LNCaP clone FGC (cell line): ENCODE measurements around the gene AHSG.
A peak's percentile ranks its signal among the peaks of the same experiment; 100 is the strongest.

Experiments used
- DNase-seq: peaks from one replicate; pipeline ENCODE4 v3.0.0-alpha.2; 2011; ENCODE audit warnings: low read depth
- H3K4me3 ChIP-seq: 2 replicates; pipeline ENCODE4 v1.5.1; 2011; ENCODE audit warnings: mild to moderate bottlenecking, low read depth, low read length, control low read depth
- TF ChIP-seq, protein P1 (sequence below): IDR thresholded peaks from 2 replicates; pipeline ENCODE4 v1.5.1; 2012; ENCODE audit warnings: mild to moderate bottlenecking; ENCODE audit not compliant: control insufficient read depth, insufficient read depth; ENCODE audit errors: extremely low read depth

AHSG gene

DNA sequence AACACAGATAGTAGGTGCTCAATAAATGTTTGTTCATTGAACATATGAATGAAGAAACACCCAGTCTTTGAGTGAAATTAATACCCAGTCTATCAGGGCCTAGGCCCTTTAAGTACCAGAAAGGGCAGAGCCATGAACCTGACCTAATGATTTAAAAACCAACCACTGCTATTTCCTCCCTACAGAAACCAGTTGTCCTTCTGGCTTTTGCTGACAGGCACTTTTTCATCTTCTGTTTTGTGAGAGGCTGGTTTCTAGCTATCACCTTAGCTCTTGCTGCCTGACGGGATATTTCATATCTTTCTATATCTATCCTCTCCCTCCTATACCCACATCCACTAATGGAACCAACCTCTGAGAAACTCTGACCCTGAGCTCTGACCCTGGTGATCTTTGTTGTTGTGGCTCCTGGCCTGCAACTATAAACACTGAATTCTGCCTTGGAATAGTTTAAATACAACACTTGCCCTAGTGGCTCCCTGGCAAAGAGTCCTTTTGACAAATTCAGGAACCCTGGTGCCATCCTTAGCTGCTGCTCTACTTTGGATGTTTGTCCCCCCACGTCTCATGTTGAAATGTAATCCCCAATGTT is 4.1 kb upstream of the AHSG start:
- no peak for DNase-seq
- no peak overlapping the region for H3K4me3 ChIP-seq
- TF ChIP-seq, protein P1, sequence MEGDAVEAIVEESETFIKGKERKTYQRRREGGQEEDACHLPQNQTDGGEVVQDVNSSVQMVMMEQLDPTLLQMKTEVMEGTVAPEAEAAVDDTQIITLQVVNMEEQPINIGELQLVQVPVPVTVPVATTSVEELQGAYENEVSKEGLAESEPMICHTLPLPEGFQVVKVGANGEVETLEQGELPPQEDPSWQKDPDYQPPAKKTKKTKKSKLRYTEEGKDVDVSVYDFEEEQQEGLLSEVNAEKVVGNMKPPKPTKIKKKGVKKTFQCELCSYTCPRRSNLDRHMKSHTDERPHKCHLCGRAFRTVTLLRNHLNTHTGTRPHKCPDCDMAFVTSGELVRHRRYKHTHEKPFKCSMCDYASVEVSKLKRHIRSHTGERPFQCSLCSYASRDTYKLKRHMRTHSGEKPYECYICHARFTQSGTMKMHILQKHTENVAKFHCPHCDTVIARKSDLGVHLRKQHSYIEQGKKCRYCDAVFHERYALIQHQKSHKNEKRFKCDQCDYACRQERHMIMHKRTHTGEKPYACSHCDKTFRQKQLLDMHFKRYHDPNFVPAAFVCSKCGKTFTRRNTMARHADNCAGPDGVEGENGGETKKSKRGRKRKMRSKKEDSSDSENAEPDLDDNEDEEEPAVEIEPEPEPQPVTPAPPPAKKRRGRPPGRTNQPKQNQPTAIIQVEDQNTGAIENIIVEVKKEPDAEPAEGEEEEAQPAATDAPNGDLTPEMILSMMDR, result no peak

- TF ChIP-seq, protein P1, result peak; percentile 20; the same call in 1 of the 2 replicates
- H3K4me3 ChIP-seq, result no peak overlapping the region
- DNase-seq, result no peak
These were observed 3.5 kb upstream of the AHSG start for GRCh38 chr3:186609247-186609868.

DNA sequence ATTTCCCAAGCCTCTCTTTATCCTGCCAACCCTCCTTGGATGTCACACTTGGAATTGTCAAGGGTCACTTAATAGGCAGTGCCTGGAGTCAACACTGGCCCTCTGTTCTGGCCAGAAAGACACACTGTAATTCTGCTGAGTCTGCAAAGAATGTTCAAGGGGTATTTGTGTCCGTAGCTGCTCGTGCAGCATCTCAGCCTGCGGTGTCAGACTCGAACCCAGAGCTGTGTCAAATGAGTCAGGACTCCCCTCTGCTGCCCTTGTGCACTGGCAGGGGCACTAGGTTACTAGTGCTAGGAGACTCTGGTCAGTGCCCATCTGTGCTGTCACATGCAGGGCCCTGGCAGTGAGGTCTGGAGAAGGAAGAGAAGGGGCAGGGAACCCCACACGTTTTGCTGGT is 795 bp upstream of the AHSG start:
- no peak for DNase-seq
- TF ChIP-seq, protein P1, result no peak
- no peak overlapping the region for H3K4me3 ChIP-seq

DNA sequence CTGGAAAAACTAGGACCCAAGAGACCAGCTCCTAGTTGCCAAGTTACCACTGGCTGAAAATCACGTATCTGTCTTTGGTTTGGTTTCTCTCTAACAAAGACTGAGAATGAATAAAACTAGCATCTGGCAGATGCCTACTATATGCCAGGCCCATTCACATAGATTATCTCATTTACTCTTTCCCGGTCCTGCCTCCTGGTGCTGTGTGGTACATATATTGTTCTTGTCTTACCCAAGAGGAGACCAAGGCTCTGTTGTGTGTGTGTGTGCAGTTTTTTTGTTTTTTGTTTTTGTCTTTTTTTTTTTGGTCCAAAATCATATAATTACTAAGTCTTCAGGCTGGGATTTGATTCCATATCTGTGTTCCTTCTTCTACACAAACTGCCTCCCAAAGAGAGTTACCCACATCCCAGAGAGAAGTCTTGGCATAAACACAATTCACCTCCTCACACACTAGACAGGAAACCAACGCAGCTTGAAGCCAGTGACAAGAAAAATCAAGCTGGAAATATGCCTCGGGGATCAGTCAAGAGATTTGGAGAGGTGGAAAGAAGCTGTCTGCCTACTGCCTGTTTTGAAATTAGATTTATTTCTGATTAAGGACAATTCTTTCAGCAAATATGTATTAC is 891 bp downstream of the AHSG start:
- no peak overlapping the region for H3K4me3 ChIP-seq
- no peak for DNase-seq
- TF ChIP-seq, protein P1, result no peak

GRCh38 chr3:186614266-186614596 is 1.4 kb downstream of the AHSG start:
- no peak overlapping the region for H3K4me3 ChIP-seq
- TF ChIP-seq, protein P1, result no peak
- DNase-seq, result no peak

GRCh38 chr3:186614597-186615483 is 2.0 kb downstream of the AHSG start:
- TF ChIP-seq, protein P1, result peak; percentile 99
- DNase-seq, result peak; percentile 34
- H3K4me3 ChIP-seq, result no peak overlapping the region
